Spleen (tissue), 11 donors: Measurements from ENCODE around the gene FILIP1. TPM values are rescaled to one million over a fixed set of nuclear protein-coding genes. Genes with fewer than 3 reads are reported as not detected.

Source experiments
- DNase-seq: peaks from one replicate; pipeline ENCODE4 v3.0.0-alpha.2; 2020
- H3K27ac ChIP-seq, 8 donors: fragments of 200-600 bp; sonication (generic) in 7 of 8; 1 replicate in 4 of 8; 2 replicates in 4 of 8; pipeline versions ENCODE4 v1.5.0 to v1.8.0; 2016 to 2021; ENCODE audit warnings: inconsistent platforms in 4 of 8, mild to moderate bottlenecking in 4 of 8, moderate library complexity in 1 of 8
- H3K27me3 ChIP-seq, 7 donors: fragments of 200-600 bp; sonication (generic) in 6 of 7; replicated peaks in 1 of 7; 1 replicate in 4 of 7; 2 replicates in 3 of 7; pipeline versions ENCODE4 v1.5.0 to v1.8.0; 2016 to 2021; ENCODE audit warnings: inconsistent platforms in 3 of 7, mild to moderate bottlenecking in 1 of 7
- H3K36me3 ChIP-seq, 6 donors: fragments of 200-600 bp; sonication (generic) in 5 of 6; 1 replicate in 4 of 6; 2 replicates in 2 of 6; pipeline versions ENCODE4 v1.5.0 to v1.8.0; 2016 to 2021; ENCODE audit warnings: inconsistent platforms in 2 of 6
- H3K4me1 ChIP-seq, 6 donors: fragments of 200-600 bp; sonication (generic) in 5 of 6; 1 replicate in 3 of 6; 2 replicates in 3 of 6; pipeline versions ENCODE4 v1.5.0 to v1.8.0; 2016 to 2021; ENCODE audit warnings: inconsistent platforms in 3 of 6
- H3K4me3 ChIP-seq, 8 donors: fragments of 200-600 bp; sonication (generic) in 7 of 8; 1 replicate in 4 of 8; 2 replicates in 4 of 8; pipeline versions ENCODE4 v1.5.0 to v1.8.0; 2016 to 2021; ENCODE audit warnings: inconsistent platforms in 4 of 8, mild to moderate bottlenecking in 4 of 8, moderate library complexity in 2 of 8
- H3K9me3 ChIP-seq, 8 donors: fragments of 200-600 bp; sonication (generic) in 7 of 8; 1 replicate in 4 of 8; 2 replicates in 4 of 8; pipeline versions ENCODE4 v1.5.0 to v1.8.0; 2016 to 2021; ENCODE audit warnings: inconsistent platforms in 4 of 8
- POLR2A ChIP-seq, 3 donors: fragments of 450-650 bp; IDR thresholded peaks; one replicate each; pipeline ENCODE4 v1.5.1; 2017; ENCODE audit warnings: antibody characterized with exemption in 3 of 3, mild to moderate bottlenecking in 1 of 3
- POLR2AphosphoS5 ChIP-seq, 3 donors: sonication (generic); formaldehyde crosslinking; IDR thresholded peaks; one replicate each; pipeline ENCODE4 v1.5.1; 2017; ENCODE audit warnings: antibody characterized with exemption in 3 of 3
- WGBS, 5 donors: extraction: QIAGEN DNeasy Blood & Tissue Kit in 3 of 5; methylation state at CpG; one replicate each; pipeline versions ENCODE4 v1.1.5 to v1.1.7; 2013 to 2018; 5-methylcytosine and 5-hydroxymethylcytosine counted together
- intact Hi-C: fragments of 100-400 bp; cut with DNase I; formaldehyde crosslinking; loops from one replicate; pipeline ENCODE4 v1.15.0; 2023; ENCODE audit warnings: low total_unique reads
- polyA plus RNA-seq, 3 donors: library from polyadenylated mRNA; stranded (reverse); fragments of 200-250 nt; gene quantifications; one replicate each; pipeline ENCODE4 v1.2.1, GENCODE V29; 2013
- total RNA-seq, 7 donors: library from RNA; depleted of rRNA in 3 of 7; stranded (reverse); fragments of >200 nt in 3 of 7; fragmentation: NEBNext Ultra II Directional in 4 of 7; extraction: Animal tissue kit (Norgen Biotek cat#: 25700) in 4 of 7; gene quantifications; one replicate each; pipeline versions ENCODE4 v1.1.0 to v1.2.1, GENCODE V29; 2016 to 2021
- TF ChIP-seq, protein P1 (sequence below), 11 experiments: fragments of 200-600 bp in 7 of 11; fragments of 450-650 bp in 4 of 11; sonication (generic) in 4 of 11; IDR thresholded peaks in 8 of 11; conservative IDR thresholded peaks in 3 of 11; 1 replicate in 7 of 11; 2 replicates in 4 of 11; pipeline versions ENCODE4 v1.4.0 to v1.8.0; 2016 to 2021; ENCODE audit warnings: antibody characterized with exemption in 11 of 11, inconsistent platforms in 4 of 11, mild to moderate bottlenecking in 1 of 11
- donor health status: healthy with polysubstance abuse.
- donor health status: DM: no; HTN: no; CAD: no; lungs with moderate emphysema.
- donor health status: DM: no; HTN: no; CAD: no.
- donor health status: Bipolar disorder and iron deficiency.
- donor health status: healthy.
- donor health status: DM: no; HTN: no; CAD: no.
- donor health status: DM: yes; HTN: yes; CAD: no.

Gene FILIP1
- total and polyA plus RNA-seq, 10 donors, result 0.11 to 0.59 (median 0.38) TPM

- H3K36me3 ChIP-seq, result no peaks in the 10 kb centered on the region
- intact Hi-C loops, result no loop called here
- no peaks in the 10 kb centered on the region for H3K9me3 ChIP-seq
- no peaks in the 10 kb centered on the region for H3K4me1 ChIP-seq
- WGBS, 5 donors, result 65 to 84% (median 81%) methylated on average over 3 of the region's 3 CpGs
- no peak for TF ChIP-seq POLR2A (IDR thresholded peaks at IDR 0.05)
- TF ChIP-seq POLR2AphosphoS5 (IDR thresholded peaks at IDR 0.05), result no peak
- TF ChIP-seq, protein P1, sequence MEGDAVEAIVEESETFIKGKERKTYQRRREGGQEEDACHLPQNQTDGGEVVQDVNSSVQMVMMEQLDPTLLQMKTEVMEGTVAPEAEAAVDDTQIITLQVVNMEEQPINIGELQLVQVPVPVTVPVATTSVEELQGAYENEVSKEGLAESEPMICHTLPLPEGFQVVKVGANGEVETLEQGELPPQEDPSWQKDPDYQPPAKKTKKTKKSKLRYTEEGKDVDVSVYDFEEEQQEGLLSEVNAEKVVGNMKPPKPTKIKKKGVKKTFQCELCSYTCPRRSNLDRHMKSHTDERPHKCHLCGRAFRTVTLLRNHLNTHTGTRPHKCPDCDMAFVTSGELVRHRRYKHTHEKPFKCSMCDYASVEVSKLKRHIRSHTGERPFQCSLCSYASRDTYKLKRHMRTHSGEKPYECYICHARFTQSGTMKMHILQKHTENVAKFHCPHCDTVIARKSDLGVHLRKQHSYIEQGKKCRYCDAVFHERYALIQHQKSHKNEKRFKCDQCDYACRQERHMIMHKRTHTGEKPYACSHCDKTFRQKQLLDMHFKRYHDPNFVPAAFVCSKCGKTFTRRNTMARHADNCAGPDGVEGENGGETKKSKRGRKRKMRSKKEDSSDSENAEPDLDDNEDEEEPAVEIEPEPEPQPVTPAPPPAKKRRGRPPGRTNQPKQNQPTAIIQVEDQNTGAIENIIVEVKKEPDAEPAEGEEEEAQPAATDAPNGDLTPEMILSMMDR (IDR thresholded peaks at IDR 0.05 in 8 of 11, conservative IDR thresholded peaks at IDR 0.05 in 3 of 11), result no peak
- no peak for DNase-seq
- H3K4me3 ChIP-seq, result no peak overlapping the region
- no peak overlapping the region for H3K27ac ChIP-seq
- no peaks in the 10 kb centered on the region for H3K27me3 ChIP-seq
Measured at GRCh38 chr6:75483136-75483952, 10.3 kb downstream of the FILIP1 start.

DNA sequence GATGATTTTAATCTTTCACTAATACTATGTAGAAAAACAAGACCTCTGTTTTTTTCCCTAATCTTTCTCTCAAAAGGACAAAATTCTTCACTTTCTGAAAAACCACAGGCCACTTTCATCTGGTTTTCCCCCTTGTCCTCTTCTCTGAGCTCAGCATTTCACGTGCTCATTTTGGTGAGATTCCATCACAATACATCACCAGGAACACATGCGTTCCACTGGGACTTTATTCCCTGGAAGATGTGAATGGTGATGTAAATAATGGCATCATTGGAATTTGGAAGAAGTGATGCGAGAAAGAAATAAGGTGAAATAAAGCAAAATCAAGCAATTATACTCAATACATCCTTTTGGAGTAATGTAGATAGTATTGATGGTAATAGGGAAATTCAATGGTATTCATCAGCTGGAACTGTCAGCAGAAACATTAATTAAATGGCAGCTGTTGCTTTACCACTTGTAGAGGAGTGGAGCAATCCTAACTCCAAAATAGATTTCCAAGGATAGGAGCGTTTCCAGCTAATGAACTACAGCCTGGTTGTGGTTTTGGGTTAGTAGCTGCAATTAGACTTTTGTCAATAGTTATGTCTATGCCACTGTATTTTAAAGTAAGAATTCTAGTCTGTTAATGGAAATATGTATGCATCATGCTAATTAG is 11.5 kb downstream of the FILIP1 start:
- Histone ChIP-seq H3K9me3 (no peaks in the 10 kb centered on the region), H3K4me1 (no peaks in the 10 kb centered on the region), H3K27me3 (no peaks in the 10 kb centered on the region), H3K27ac (no peak overlapping the region), H3K4me3 (no peak overlapping the region), H3K36me3 (no peaks in the 10 kb centered on the region)
- no peak for DNase-seq
- 76 to 86% (median 85%) methylated on average over 4 of the region's 4 CpGs for WGBS, 5 donors
- TF ChIP-seq, protein P1 (IDR thresholded peaks at IDR 0.05 in 8 of 11, conservative IDR thresholded peaks at IDR 0.05 in 3 of 11), result no peak
- TF ChIP-seq POLR2AphosphoS5 (IDR thresholded peaks at IDR 0.05), result no peak
- no peak for TF ChIP-seq POLR2A (IDR thresholded peaks at IDR 0.05)
- intact Hi-C loops, result no loop called here

GRCh38 chr6:75481394-75481793 is 12.2 kb downstream of the FILIP1 start:
- Histone ChIP-seq H3K9me3 (no peaks in the 10 kb centered on the region), H3K27ac (no peak overlapping the region), H3K27me3 (no peaks in the 10 kb centered on the region), H3K36me3 (no peaks in the 10 kb centered on the region), H3K4me3 (no peak overlapping the region), H3K4me1 (no peaks in the 10 kb centered on the region)
- intact Hi-C loops, result no loop called here
- DNase-seq, result no peak
- TF ChIP-seq POLR2A (IDR thresholded peaks at IDR 0.05), result no peak
- TF ChIP-seq, protein P1 (IDR thresholded peaks at IDR 0.05 in 8 of 11, conservative IDR thresholded peaks at IDR 0.05 in 3 of 11), result no peak
- no peak for TF ChIP-seq POLR2AphosphoS5 (IDR thresholded peaks at IDR 0.05)
- WGBS, 5 donors, result 80 to 91% (median 84%) methylated on average over 1 of the region's 1 CpG

GRCh38 chr6:75480425-75480824 is 13.2 kb downstream of the FILIP1 start:
- intact Hi-C loops, result no loop called here
- Histone ChIP-seq H3K4me3 (no peak overlapping the region), H3K27me3 (no peaks in the 10 kb centered on the region), H3K9me3 (no peaks in the 10 kb centered on the region), H3K36me3 (no peaks in the 10 kb centered on the region), H3K4me1 (no peaks in the 10 kb centered on the region), H3K27ac (no peak overlapping the region)
- no peak for TF ChIP-seq POLR2AphosphoS5 (IDR thresholded peaks at IDR 0.05)
- no peak for TF ChIP-seq POLR2A (IDR thresholded peaks at IDR 0.05)
- TF ChIP-seq, protein P1 (IDR thresholded peaks at IDR 0.05 in 8 of 11, conservative IDR thresholded peaks at IDR 0.05 in 3 of 11), result no peak
- WGBS, 5 donors, result 70 to 83% (median 74%) methylated on average over 1 of the region's 1 CpG
- DNase-seq, result no peak
